Activated T-cell treated with anti-CD3 and anti-CD28 coated beads, Interleukin-2, amount 50 U/mL, for 72 hours (primary cell): Measurements from ENCODE around the gene VEGFB. TPM values are rescaled to one million over a fixed set of nuclear protein-coding genes. Genes with fewer than 3 reads are reported as not detected.

ENCODE experiments used
- ATAC-seq, 2 donors: fragments of 150-1000 bp; cut with Tn5 transposase; replicated peaks in 1 of 2; 2 replicates each; pipeline ENCODE4 v1.10.0; 2021; ENCODE audit warnings: moderate library complexity in 2 of 2, mild to moderate bottlenecking in 1 of 2
- DNase-seq, 2 donors: peaks; one replicate each; pipeline ENCODE4 v3.0.0; 2021 to 2022; ENCODE audit warnings: mixed read lengths in 1 of 2
- H3K27ac Mint-ChIP-seq: one replicate; pipeline ENCODE4 v1.8.0; 2022; ENCODE audit warnings: mild to moderate bottlenecking, moderate library complexity, mixed read lengths
- H3K27me3 Mint-ChIP-seq: one replicate; pipeline ENCODE4 v1.8.0; 2022; ENCODE audit warnings: low read depth, mixed read lengths
- H3K36me3 Mint-ChIP-seq, 2 donors: one replicate each; pipeline ENCODE4 v1.8.0; 2022; ENCODE audit warnings: mixed read lengths in 2 of 2, mild to moderate bottlenecking in 1 of 2; ENCODE audit not compliant: insufficient read depth in 2 of 2
- H3K4me1 Mint-ChIP-seq: one replicate; pipeline ENCODE4 v1.8.0; 2022; ENCODE audit warnings: low read depth, mixed read lengths
- H3K4me3 Mint-ChIP-seq, 2 donors: one replicate each; pipeline ENCODE4 v1.8.0; 2022; ENCODE audit warnings: mild to moderate bottlenecking in 2 of 2, mixed read lengths in 2 of 2, moderate library complexity in 2 of 2
- H3K9me3 Mint-ChIP-seq, 2 donors: one replicate each; pipeline ENCODE4 v1.8.0; 2022; ENCODE audit warnings: mixed read lengths in 2 of 2
- total RNA-seq, 2 donors: library from RNA; stranded (reverse); gene quantifications; one replicate each; pipeline ENCODE4 v1.2.3, GENCODE V29; 2022

The VEGFB gene
- total RNA-seq, 2 donors from 2014 or later, result 65.4 to 67.3 TPM

DNA sequence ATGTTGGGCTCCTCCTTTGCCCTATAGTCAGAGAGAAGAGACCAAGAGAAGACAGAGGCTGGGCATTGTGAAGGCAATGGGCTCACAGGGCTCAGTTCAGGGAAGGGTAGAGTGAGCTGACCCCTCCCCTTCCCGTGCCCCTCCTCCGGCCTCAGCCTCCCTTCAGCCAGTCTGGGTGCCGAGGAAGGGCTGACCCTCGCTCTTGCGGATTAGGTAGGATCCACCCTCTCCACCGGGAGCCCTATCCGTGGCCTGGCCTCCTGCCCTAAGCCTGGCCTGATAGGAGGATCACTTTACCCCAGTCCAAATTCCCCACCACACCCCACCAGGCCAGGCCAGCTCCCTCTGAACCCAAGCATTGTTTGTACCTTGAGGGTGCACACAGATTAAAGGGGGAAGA is 14.2 kb downstream of the VEGFB start:
- ATAC-seq (no peak), DNase-seq (no peak)
- Mint-ChIP-seq H3K9me3 (no peaks in the 10 kb centered on the region), H3K36me3 (no peaks in the 10 kb centered on the region), H3K4me3 (peak overlapping the region in 1 of 2 donors; percentile 88), H3K27ac (no peak overlapping the region), H3K27me3 (no peaks in the 10 kb centered on the region), H3K4me1 (peaks cover 39% of the 10 kb centered on the region)

DNA sequence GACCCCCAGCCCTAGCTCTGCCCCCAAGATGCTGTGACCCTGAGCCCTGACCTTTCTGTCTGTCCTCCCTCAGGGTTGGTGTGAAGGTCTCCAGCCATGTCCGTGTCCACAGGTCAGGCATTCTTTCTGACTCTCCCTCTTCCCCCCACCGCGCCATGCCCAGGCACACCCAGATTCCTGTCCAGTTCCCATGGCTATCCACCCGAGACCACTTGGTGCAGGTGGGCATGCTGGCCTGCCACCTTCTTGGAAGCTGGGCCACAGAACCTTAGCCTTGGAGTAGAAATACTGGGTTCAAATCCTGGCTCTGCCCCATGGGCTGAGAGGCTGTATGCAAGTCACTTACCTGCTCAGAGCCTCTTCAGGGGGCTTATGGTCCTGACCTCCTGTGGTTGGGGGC is 14.7 kb downstream of the VEGFB start:
- Mint-ChIP-seq H3K9me3 (no peaks in the 10 kb centered on the region), H3K27me3 (no peaks in the 10 kb centered on the region), H3K36me3 (no peaks in the 10 kb centered on the region), H3K4me3 (peak overlapping the region in 1 of 2 donors; percentile 39), H3K27ac (no peak overlapping the region), H3K4me1 (peaks cover 34% of the 10 kb centered on the region)
- no peak for ATAC-seq
- no peak for DNase-seq

GRCh38 chr11:64249563-64250414 is 15.4 kb downstream of the VEGFB start:
- no peak overlapping the region for H3K27ac Mint-ChIP-seq
- H3K36me3 Mint-ChIP-seq, result no peaks in the 10 kb centered on the region
- peaks cover 32% of the 10 kb centered on the region for H3K4me1 Mint-ChIP-seq
- H3K9me3 Mint-ChIP-seq, result no peaks in the 10 kb centered on the region
- no peak for ATAC-seq
- peak overlapping the region; percentile 62 to 87 for H3K4me3 Mint-ChIP-seq
- DNase-seq, result no peak
- H3K27me3 Mint-ChIP-seq, result no peaks in the 10 kb centered on the region

GRCh38 chr11:64250415-64251015 is 16.1 kb downstream of the VEGFB start:
- Mint-ChIP-seq H3K4me1 (peaks cover 32% of the 10 kb centered on the region), H3K9me3 (no peaks in the 10 kb centered on the region), H3K27ac (no peak overlapping the region), H3K36me3 (no peaks in the 10 kb centered on the region), H3K27me3 (no peaks in the 10 kb centered on the region), H3K4me3 (peak overlapping the region; percentile 81 to 87)
- DNase-seq (no peak), ATAC-seq (peak in 1 of 2 donors; percentile 1)

DNA sequence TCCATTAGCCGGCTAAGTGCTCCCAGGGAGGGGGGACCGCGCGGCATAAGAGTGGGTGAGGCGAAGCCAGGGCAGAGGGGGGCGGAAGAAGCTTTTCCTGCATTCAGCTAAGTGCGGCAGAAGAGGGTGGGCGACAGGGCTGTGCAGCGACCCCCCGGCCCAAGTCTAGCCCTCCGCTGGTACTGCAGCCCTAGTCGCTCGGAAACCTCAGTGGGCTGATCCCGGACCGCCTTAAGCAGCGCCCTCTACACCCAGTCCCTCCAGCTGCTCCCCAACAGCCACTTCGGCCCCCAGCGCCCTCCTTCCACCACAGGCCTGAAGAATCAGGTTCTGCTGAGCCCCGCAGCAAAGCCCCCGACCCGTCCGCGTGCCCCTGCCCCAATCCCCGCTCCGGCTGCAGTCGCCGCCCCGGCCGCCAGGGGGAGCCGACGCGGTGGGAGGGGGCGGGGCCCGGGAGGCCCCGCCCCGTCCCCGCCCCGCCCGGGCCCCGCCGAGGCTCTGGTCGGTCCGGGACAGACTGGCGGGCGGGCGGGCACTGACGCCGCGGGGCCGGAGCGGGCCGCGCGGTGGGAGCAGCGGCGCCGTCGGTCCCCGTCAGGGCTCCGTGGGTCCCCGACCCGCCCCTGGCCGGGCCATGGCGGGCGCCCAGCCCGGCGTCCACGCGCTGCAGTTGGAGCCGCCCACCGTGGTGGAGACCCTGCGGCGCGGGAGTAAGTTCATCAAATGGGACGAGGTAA is 16.8 kb downstream of the VEGFB start, which contains the start of gene PLCB3:
PLCB3 (plus strand) TSS at position 515 of the 737 bp plus-strand sequence; CDS start at position 635, 120 bp downstream.
- Mint-ChIP-seq H3K36me3 (no peaks in the 10 kb centered on the region), H3K27ac (peak within 1 kb of the TSS; percentile 80)

DNA sequence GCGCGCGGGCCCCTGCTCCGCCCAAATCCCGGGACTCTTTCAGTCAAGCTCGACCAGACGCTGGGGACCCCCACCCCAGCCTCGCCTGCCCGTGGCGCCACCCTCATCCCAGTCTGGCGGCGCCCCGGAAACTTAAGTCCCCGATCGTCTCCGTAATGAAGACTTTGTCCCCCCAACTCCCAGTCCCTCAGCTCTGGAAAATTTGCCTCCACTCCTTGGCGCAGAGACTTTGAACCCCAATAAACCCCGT is 17.3 kb downstream of the VEGFB start:
- H3K27ac Mint-ChIP-seq, result peak overlapping the region; percentile 80
- peak overlapping the region; percentile 95 for H3K4me3 Mint-ChIP-seq
- H3K4me1 Mint-ChIP-seq, result peaks cover 32% of the 10 kb centered on the region
- no peak for ATAC-seq
- no peaks in the 10 kb centered on the region for H3K27me3 Mint-ChIP-seq
- no peaks in the 10 kb centered on the region for H3K9me3 Mint-ChIP-seq
- H3K36me3 Mint-ChIP-seq, result no peaks in the 10 kb centered on the region
- DNase-seq, result no peak

More for the DNA sequence above, 16.8 kb downstream of the VEGFB start, which contains the start of gene PLCB3:
- ATAC-seq (peak; percentile 71 to 72), DNase-seq (peak; percentile 61 to 77)
- Mint-ChIP-seq H3K9me3 (no peaks in the 10 kb centered on the region), H3K4me3 (peak within 1 kb of the TSS; percentile 95), H3K27me3 (no peaks in the 10 kb centered on the region), H3K4me1 (peaks cover 32% of the 10 kb centered on the region)

DNA sequence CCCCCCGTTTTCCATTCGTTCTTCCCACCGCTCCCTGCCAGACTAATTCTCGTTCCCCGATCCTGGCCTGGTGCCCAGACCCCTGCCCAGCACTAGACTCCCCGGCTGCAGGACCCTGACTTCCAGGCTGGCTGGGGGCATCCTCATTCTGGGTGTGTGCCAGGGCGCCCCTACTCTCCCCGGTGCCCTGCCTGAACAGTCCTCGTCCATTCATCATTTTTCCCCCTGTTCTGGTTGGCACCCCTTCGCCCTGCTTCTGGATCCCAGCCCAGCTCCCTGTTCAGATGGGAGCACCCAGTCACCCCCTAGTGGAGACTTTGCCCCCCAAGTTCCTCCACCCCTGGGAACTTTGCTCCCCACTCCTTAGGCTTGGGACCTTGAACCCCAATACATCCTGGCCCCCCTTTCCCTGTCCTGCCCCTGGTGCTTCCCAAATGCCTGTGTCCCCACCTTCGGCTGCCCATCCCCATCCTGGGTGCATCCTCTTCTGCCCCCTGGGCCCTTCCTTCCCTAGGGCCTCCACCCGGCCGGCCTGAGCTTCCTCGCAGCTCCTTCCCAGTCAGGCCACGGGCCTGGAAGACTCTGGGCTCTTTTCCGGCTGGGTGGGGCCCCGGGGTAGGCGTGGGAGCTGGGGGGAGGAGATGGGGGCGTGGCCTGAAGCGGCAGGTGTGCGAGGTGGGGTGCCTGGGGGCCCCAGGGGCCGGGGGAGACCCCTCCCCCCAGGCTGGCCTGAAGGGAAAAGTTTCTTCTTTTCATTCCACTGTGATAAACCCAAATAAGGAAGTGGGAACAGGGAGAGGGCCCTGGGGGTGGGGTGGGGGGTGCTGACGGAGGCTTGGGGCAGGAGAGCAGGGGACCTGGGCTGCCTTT is 17.9 kb downstream of the VEGFB start:
- no peak for ATAC-seq

DNA sequence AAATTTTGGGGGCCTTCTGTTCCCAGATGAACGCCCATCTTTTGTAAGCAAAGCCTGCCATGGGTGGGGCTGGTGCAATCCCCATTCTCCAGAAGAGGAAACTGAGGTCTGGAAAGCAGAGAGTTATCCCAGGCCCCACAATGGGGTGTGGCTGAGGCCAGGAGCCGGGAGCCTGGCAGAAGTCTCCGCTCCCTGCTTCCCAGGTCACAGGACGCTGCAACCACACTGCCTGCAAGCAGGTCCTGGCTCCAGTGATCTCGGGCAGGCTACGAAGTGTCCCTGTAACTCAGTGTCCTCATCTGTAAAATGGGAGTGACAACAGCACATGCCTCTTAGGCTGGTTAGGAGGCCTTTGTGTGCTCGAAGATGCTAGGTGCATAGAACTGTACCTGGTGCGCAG is 18.7 kb downstream of the VEGFB start:
- H3K27ac Mint-ChIP-seq, result no peak overlapping the region
- H3K27me3 Mint-ChIP-seq, result no peaks in the 10 kb centered on the region
- peaks cover 0 to 1% of the 10 kb centered on the region in 2 donors for H3K36me3 Mint-ChIP-seq
- DNase-seq (no peak), ATAC-seq (no peak)
- H3K4me1 Mint-ChIP-seq, result peaks cover 27% of the 10 kb centered on the region
- no peaks in the 10 kb centered on the region for H3K9me3 Mint-ChIP-seq
- H3K4me3 Mint-ChIP-seq, result peak overlapping the region in 1 of 2 donors; percentile 95

More for the DNA sequence above, 17.9 kb downstream of the VEGFB start:
- Mint-ChIP-seq H3K9me3 (no peaks in the 10 kb centered on the region), H3K27ac (peak overlapping the region; percentile 80), H3K4me1 (peaks cover 32% of the 10 kb centered on the region), H3K36me3 (no peaks in the 10 kb centered on the region), H3K4me3 (peak overlapping the region; percentile 95), H3K27me3 (no peaks in the 10 kb centered on the region)
- peak in 1 of 2 donors; percentile 22 for DNase-seq

DNA sequence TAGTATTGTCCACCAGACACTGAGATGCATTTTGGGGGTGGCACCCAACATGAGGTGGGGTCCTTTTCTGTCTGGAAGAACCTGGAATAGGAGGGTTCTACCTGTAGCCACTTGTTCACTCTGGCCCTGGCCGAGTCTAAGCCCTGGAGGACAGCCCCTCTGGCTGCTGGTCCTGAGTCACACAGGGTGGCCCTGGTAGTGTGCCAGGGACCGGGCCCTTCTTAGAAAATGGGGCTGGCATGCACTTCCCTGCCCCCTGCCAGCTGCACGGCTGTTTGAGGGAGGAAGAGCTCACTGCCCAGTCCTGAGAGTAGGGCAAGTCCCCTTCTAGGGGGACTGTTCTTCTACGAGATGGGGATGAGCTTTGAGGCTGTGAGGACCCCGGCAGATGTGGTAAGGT is 19.1 kb downstream of the VEGFB start:
- H3K4me1 Mint-ChIP-seq, result peaks cover 25% of the 10 kb centered on the region
- no peaks in the 10 kb centered on the region for H3K27me3 Mint-ChIP-seq
- no peak for ATAC-seq
- no peak overlapping the region for H3K4me3 Mint-ChIP-seq
- H3K9me3 Mint-ChIP-seq, result no peaks in the 10 kb centered on the region
- no peak overlapping the region for H3K27ac Mint-ChIP-seq
- peaks cover 0 to 1% of the 10 kb centered on the region in 2 donors for H3K36me3 Mint-ChIP-seq
- DNase-seq, result no peak

- Mint-ChIP-seq H3K9me3 (no peaks in the 10 kb centered on the region), H3K27me3 (no peaks in the 10 kb centered on the region), H3K27ac (no peak overlapping the region), H3K36me3 (peaks cover 0 to 1% of the 10 kb centered on the region in 2 donors), H3K4me3 (no peak overlapping the region), H3K4me1 (peaks cover 26% of the 10 kb centered on the region)
- ATAC-seq (no peak), DNase-seq (no peak)
Observed at GRCh38 chr11:64254326-64254725, 19.9 kb downstream of the VEGFB start.

DNA sequence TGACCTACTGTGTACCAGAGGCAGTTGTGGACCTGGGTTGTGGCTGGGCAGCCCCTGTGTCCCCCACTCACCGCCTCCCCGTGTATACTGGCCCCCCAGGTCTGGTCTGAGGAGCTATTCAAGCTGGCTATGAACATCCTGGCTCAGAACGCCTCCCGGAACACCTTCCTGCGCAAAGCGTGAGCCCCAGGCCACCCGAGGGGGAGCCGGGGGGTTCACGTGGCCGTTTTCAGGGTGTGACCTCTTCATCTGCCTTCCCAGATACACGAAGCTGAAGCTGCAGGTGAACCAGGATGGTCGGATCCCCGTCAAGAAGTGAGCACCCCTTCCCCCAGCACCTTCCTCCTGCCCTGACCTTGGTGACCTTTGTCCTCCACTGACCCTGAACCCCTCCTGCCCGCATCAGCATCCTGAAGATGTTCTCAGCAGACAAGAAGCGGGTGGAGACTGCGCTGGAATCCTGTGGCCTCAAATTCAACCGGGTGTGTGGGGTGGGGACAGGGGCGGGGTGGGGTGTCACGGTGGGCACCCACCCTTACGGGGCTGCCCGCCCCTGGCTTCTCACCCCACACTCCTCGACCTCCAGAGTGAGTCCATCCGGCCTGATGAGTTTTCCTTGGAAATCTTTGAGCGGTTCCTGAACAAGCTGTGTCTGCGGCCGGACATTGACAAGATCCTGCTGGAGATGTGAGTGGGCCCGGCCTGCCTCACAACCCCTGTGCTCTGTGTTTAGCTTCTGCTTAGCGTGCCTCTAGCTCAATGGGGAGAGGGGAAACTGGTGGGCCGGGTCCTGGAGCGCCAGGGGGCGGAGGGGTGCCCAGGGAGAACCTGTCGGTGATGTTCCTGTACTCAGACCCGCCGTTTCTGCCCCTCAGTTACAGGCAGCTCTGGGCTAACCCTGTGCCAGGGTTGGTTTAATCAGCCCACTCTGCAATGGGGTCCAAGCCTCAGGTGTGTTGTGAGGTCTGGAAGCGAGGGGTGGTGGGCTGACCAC is 21.0 kb downstream of the VEGFB start:
- no peaks in the 10 kb centered on the region for H3K9me3 Mint-ChIP-seq
- no peak overlapping the region for H3K4me3 Mint-ChIP-seq
- no peak overlapping the region for H3K27ac Mint-ChIP-seq
- peaks cover 26% of the 10 kb centered on the region for H3K4me1 Mint-ChIP-seq
- H3K27me3 Mint-ChIP-seq, result no peaks in the 10 kb centered on the region
- no peak for DNase-seq
- peaks cover 2 to 3% of the 10 kb centered on the region in 2 donors for H3K36me3 Mint-ChIP-seq
- ATAC-seq, result no peak
